Left lung (tissue), 10 donors: ENCODE data around the gene PPP2R2B. TPM values are rescaled to one million over a fixed set of nuclear protein-coding genes. Genes with fewer than 3 reads are reported as not detected.

Experiments used
- ATAC-seq: fragments of 200-7000 bp; cut with Tn5 transposase; one replicate; pipeline ENCODE4 v1.9.1; 2020; ENCODE audit warnings: moderate library complexity
- DNase-seq, 4 donors: peaks; one replicate each; pipeline ENCODE4 v3.0.0-alpha.2; 2013 to 2020
- H3K27ac ChIP-seq, 2 donors: fragments of 200-600 bp; sonication (generic) in 1 of 2; one replicate each; pipeline versions ENCODE4 v1.5.0 to v1.8.0; 2020 to 2021
- H3K27me3 ChIP-seq, 2 donors: fragments of 200-600 bp; sonication (generic) in 1 of 2; one replicate each; pipeline versions ENCODE4 v1.5.0 to v1.8.0; 2020 to 2021
- H3K36me3 ChIP-seq, 2 donors: fragments of 200-600 bp; sonication (generic) in 1 of 2; one replicate each; pipeline versions ENCODE4 v1.5.0 to v1.8.0; 2020 to 2021
- H3K4me1 ChIP-seq, 2 donors: fragments of 200-600 bp; one replicate each; pipeline ENCODE4 v1.8.0; 2021
- H3K4me3 ChIP-seq, 2 donors: fragments of 200-600 bp; sonication (generic) in 1 of 2; one replicate each; pipeline versions ENCODE4 v1.5.0 to v1.8.0; 2020 to 2021; ENCODE audit warnings: mild to moderate bottlenecking in 1 of 2
- H3K9me3 ChIP-seq, 2 donors: fragments of 200-600 bp; sonication (generic) in 1 of 2; one replicate each; pipeline versions ENCODE4 v1.5.0 to v1.8.0; 2020 to 2021
- CTCF ChIP-seq, 2 donors: fragments of 200-600 bp; sonication (generic) in 1 of 2; IDR thresholded peaks; one replicate each; pipeline versions ENCODE4 v1.5.0 to v1.8.0; 2021; ENCODE audit warnings: antibody characterized with exemption in 2 of 2
- intact Hi-C, 2 donors: fragments of 100-400 bp; cut with DNase I; formaldehyde crosslinking; loops; one replicate each; pipeline versions ENCODE4 v1.11.2 to v1.14.2; 2022
- polyA plus RNA-seq, 6 donors: library from polyadenylated mRNA; unstranded; fragments of 120-200 nt; gene quantifications; one replicate each; pipeline ENCODE4 v1.2.1, GENCODE V29; 2013; ENCODE audit not compliant: insufficient read length in 6 of 6
- total RNA-seq, 2 donors: library from RNA; stranded (reverse); fragmentation: NEBNext Ultra II Directional; extraction: Animal tissue kit (Norgen Biotek cat#: 25700); gene quantifications; one replicate each; pipeline ENCODE4 v1.2.1, GENCODE V29; 2021
- donor health status: DM: no; HTN: yes; CAD: no.
- donor health status: DM: no; HTN: no; CAD: no.

PPP2R2B gene
- total and polyA plus RNA-seq, 8 donors: 0.23 to 1.5 (median 0.43) TPM

GRCh38 chr5:146716636-146717035 is 161.9 kb downstream of the PPP2R2B start:
- Histone ChIP-seq H3K36me3 (no peaks in the 10 kb centered on the region), H3K4me1 (no peaks in the 10 kb centered on the region), H3K9me3 (no peaks in the 10 kb centered on the region), H3K4me3 (no peak overlapping the region), H3K27me3 (no peaks in the 10 kb centered on the region), H3K27ac (no peak overlapping the region)
- TF ChIP-seq CTCF (IDR thresholded peaks at IDR 0.05): no peak
- intact Hi-C loops: no loop called here
- no peak for ATAC-seq
- DNase-seq: no peak

- no peak overlapping the region for H3K4me3 ChIP-seq
- H3K27ac ChIP-seq: no peak overlapping the region
- no peaks in the 10 kb centered on the region for H3K36me3 ChIP-seq
- H3K4me1 ChIP-seq: no peaks in the 10 kb centered on the region
- no peaks in the 10 kb centered on the region for H3K9me3 ChIP-seq
- intact Hi-C loops: no loop called here
- no peaks in the 10 kb centered on the region for H3K27me3 ChIP-seq
- ATAC-seq: no peak
- no peak for DNase-seq
- no peak for TF ChIP-seq CTCF (IDR thresholded peaks at IDR 0.05)
Measured at GRCh38 chr5:146710348-146710747, 168.2 kb downstream of the PPP2R2B start.

GRCh38 chr5:146707316-146707715 is 171.2 kb downstream of the PPP2R2B start:
- Histone ChIP-seq H3K27me3 (no peaks in the 10 kb centered on the region), H3K4me3 (no peak overlapping the region), H3K9me3 (no peaks in the 10 kb centered on the region), H3K36me3 (no peaks in the 10 kb centered on the region), H3K27ac (no peak overlapping the region), H3K4me1 (no peaks in the 10 kb centered on the region)
- TF ChIP-seq CTCF (IDR thresholded peaks at IDR 0.05): no peak
- ATAC-seq (no peak), DNase-seq (no peak)
- intact Hi-C loops: no loop called here

GRCh38 chr5:146706321-146706972 is 172.1 kb downstream of the PPP2R2B start:
- DNase-seq (peak in 1 of 4 donors; percentile 69), ATAC-seq (no peak)
- no peak overlapping the region for H3K4me3 ChIP-seq
- no peaks in the 10 kb centered on the region for H3K4me1 ChIP-seq
- no peaks in the 10 kb centered on the region for H3K27me3 ChIP-seq
- intact Hi-C loops: no loop called here
- H3K27ac ChIP-seq: no peak overlapping the region
- H3K9me3 ChIP-seq: no peaks in the 10 kb centered on the region
- no peaks in the 10 kb centered on the region for H3K36me3 ChIP-seq
- TF ChIP-seq CTCF (IDR thresholded peaks at IDR 0.05): no peak

- no peak for TF ChIP-seq CTCF (IDR thresholded peaks at IDR 0.05)
- intact Hi-C loops: no loop called here
- H3K27ac ChIP-seq: no peak overlapping the region
- no peaks in the 10 kb centered on the region for H3K27me3 ChIP-seq
- H3K4me3 ChIP-seq: no peak overlapping the region
- no peaks in the 10 kb centered on the region for H3K4me1 ChIP-seq
- no peaks in the 10 kb centered on the region for H3K9me3 ChIP-seq
- ATAC-seq (no peak), DNase-seq (no peak)
- H3K36me3 ChIP-seq: no peaks in the 10 kb centered on the region
Measured at GRCh38 chr5:146704949-146705665, 173.4 kb downstream of the PPP2R2B start.
